GM19351 (cell line): Measurements from ENCODE around the gene AJM1.

ENCODE experiments used
- ATAC-seq: cut with Tn5 transposase; IDR thresholded peaks from one replicate; pipeline ENCODE4 v1.9.1; 2021; ENCODE audit warnings: mild to moderate bottlenecking, moderate library complexity; ENCODE audit not compliant: unreplicated experiment

AJM1 gene

DNA sequence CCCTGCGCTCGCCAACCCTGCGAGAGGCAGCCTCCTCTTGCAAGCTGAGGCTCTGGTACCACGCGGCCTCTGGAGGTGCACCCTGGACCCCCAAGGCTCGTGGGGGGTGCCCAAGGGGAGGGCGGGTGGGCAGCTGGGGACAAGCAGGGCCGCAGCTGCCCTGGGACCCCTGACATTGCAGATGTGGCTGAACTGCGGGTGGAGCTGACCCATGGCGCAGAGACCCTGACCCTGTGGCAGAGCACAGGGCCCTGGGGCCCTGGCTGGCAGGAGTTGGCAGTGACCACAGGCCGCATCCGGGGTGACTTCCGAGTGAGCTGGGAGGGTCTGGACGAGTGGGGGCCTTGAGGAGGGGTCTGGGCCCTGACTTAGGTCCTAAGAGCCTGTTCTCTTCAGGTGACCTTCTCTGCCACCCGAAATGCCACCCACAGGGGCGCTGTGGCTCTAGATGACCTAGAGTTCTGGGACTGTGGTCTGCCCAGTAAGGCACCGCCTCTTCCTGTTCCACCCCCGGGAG is 11.4 kb downstream of the AJM1 start:
- ATAC-seq = no peak

DNA sequence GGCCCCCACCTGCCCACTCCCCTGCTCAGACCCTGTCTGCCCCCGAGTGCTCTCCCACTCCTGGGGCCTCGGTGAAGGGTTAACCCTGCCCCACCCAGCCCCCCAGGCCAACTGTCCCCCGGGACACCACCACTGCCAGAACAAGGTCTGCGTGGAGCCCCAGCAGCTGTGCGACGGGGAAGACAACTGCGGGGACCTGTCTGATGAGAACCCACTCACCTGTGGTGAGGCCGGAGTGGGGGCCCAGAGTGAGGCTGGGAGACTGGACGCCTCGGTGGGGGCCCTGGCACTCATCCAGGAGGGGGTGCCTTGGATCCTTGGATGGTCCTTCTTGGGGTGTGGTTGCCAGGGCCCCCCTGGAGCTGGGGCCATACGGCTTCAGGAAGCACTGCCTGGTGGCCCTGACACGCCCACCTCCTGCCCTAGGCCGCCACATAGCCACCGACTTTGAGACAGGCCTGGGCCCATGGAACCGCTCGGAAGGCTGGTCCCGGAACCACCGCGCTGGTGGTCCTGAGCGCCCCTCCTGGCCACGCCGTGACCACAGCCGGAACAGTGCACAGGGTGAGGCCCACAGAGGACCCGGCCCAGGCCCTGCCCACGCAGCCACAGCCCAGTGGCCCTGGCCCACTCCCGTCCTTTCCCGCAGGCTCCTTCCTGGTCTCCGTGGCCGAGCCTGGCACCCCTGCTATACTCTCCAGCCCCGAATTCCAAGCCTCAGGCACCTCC is 12.0 kb downstream of the AJM1 start:
- ATAC-seq = no peak

DNA sequence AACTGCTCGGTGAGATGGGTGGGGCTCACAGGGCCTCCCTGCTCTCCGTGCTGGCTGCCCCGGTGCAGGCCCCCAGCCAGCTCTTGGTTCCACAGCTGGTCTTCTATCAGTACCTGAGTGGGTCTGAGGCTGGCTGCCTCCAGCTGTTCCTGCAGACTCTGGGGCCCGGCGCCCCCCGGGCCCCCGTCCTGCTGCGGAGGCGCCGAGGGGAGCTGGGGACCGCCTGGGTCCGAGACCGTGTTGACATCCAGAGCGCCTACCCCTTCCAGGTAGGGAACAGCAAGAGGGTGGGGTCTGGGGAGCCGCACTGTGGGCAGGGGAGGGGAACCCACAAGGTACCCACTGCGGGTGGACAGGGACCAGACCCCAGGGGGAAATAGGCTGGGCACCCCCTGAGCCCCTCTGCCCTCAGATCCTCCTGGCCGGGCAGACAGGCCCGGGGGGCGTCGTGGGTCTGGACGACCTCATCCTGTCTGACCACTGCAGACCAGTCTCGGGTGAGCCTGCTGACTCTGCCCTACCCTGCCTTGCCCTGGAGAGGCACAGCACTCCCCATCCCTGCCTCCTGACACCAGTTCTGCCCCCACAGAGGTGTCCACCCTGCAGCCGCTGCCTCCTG is 12.7 kb downstream of the AJM1 start:
- ATAC-seq = no peak

DNA sequence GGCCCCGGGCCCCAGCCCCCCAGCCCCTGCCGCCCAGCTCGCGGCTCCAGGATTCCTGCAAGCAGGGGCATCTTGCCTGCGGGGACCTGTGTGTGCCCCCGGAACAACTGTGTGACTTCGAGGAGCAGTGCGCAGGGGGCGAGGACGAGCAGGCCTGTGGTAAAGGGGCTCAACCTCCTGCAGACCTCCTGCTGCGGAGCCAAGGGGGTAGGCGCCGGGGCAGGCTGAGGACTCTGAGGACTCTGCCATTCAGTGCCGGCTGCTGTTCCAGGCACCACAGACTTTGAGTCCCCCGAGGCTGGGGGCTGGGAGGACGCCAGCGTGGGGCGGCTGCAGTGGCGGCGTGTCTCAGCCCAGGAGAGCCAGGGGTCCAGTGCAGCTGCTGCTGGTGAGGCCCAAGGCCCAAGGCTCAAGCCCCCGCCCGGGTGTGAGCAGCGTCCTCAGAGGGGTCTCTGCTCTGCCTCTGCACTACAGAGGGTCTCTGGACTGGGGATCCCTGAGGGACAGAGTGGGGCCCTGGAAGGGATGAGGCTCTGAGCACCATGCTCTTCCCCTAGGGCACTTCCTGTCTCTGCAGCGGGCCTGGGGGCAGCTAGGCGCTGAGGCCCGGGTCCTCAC is 13.3 kb downstream of the AJM1 start:
- no peak for ATAC-seq

DNA sequence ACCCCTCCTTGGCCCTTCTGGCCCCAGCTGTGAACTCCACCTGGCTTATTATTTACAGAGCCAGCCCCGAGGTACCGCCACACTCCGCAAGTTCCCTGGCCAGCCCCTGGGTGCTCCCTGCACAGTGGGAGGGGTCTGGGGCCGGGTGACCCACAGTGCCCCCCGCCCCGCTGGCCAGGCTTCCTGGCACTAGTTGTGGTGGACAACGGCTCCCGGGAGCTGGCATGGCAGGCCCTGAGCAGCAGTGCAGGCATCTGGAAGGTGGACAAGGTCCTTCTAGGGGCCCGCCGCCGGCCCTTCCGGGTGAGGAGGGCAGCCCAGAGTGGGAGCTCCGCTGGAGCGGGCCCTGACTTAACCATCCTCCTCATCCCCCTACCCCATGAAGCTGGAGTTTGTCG is 13.8 kb downstream of the AJM1 start:
- no peak for ATAC-seq

DNA sequence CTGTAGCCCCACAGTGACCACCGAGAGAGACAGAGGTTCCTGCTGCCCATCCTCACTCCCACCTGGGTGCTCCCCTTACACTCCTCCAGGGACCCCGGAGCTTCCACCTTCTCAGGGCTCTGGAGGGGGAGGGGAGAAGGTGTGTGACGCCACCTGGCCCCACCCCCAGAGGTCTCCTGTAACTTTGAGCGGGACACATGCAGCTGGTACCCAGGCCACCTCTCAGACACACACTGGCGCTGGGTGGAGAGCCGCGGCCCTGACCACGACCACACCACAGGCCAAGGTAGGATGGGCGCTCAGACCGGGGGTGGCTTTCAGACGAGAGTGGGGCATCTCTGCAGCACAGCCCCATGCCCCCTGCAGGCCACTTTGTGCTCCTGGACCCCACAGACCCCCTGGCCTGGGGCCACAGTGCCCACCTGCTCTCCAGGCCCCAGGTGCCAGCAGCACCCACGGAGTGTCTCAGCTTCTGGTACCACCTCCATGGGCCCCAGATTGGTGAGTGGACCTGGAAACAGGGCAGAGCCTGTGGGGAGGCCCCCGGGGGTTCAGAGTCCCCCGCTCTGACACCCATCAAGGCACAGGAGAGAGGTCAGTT is 14.4 kb downstream of the AJM1 start:
- no peak for ATAC-seq

DNA sequence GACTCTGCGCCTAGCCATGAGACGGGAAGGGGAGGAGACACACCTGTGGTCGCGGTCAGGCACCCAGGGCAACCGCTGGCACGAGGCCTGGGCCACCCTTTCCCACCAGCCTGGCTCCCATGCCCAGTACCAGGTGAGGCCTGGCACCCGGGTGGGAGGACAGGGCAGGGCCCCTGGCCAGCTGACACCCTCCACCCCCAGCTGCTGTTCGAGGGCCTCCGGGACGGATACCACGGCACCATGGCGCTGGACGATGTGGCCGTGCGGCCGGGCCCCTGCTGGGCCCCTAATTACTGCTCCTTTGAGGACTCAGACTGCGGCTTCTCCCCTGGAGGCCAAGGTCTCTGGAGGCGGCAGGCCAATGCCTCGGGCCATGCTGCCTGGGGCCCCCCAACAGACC is 14.9 kb downstream of the AJM1 start:
- ATAC-seq = no peak

DNA sequence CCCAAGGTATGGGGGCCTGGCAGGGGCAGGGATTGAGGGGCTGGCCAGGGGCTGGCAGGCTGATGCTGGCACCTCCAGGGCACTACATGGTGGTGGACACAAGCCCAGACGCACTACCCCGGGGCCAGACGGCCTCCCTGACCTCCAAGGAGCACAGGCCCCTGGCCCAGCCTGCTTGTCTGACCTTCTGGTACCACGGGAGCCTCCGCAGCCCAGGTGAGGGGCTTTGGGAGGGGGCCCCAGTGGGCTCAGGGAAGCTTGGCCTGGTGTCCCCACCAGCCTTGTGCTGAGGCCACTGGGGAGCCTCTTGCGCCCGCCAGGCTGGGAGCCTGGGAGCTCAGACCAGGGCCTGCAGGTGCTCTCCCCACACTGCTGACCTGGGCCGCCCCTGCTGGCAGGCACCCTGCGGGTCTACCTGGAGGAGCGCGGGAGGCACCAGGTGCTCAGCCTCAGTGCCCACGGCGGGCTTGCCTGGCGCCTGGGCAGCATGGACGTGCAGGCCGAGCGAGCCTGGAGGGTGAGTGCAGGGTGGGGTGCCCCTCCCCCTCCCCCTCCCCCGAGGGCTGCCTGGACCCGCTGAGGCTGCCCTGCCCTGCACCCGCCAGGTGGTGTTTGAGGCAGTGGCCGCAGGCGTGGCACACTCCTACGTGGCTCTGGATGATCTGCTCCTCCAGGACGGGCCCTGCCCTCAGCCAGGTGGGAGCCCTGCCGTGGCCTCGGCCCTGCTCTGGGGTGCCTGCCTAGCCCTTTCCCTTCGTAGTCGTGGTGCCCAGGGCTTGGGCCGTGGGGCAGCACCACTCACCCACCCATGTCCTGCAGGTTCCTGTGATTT is 15.5 kb downstream of the AJM1 start:
- ATAC-seq = no peak

DNA sequence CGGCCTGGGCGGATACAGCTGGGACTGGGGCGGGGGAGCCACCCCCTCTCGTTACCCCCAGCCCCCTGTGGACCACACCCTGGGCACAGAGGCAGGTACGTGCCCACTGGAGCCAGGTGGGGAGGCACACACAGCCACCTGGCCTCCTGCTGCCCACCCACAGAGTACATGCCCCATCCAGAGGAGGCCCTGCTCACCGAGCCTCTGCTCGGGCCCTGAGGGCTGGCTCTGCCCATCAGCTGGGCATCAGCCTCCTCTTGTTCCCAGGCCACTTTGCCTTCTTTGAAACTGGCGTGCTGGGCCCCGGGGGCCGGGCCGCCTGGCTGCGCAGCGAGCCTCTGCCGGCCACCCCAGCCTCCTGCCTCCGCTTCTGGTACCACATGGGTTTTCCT is 16.2 kb downstream of the AJM1 start:
- ATAC-seq = no peak

DNA sequence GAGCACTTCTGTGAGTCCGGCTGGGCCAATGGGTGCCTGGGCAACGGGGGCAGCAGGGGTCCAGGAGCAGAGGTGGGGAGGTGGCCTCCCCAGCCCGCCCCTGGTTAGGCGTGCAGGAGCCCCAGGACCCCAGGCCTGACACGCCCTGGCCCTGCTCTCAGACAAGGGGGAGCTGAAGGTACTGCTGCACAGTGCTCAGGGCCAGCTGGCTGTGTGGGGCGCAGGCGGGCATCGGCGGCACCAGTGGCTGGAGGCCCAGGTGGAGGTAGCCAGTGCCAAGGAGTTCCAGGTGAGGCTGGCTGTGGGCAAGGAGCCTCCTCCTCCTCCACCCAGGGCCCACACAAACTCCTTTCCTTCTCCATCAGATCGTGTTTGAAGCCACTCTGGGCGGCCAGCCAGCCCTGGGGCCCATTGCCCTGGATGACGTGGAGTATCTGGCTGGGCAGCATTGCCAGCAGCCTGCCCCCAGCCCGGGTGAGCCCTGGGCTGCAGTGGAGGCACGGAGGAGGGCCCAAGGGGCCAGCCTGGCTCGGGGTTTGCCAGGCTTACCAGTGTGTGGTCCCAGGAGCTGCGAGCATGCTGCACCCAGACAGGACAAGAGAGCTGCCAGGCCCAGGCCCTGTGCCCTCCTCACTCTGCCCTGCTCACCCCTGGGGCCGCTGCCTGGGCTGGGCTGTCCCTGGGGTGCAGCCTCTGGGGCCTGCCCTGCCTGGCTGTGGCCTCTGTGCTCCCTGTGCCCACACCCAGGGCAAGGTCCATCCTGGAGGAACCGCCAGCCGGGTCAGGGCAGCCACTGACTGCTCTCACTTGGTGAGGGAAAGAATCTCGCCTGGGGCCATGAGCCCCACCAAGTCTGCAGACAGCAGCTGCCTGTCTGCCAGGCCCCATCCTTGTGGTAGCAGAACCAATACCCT is 16.8 kb downstream of the AJM1 start:
- ATAC-seq = no peak

DNA sequence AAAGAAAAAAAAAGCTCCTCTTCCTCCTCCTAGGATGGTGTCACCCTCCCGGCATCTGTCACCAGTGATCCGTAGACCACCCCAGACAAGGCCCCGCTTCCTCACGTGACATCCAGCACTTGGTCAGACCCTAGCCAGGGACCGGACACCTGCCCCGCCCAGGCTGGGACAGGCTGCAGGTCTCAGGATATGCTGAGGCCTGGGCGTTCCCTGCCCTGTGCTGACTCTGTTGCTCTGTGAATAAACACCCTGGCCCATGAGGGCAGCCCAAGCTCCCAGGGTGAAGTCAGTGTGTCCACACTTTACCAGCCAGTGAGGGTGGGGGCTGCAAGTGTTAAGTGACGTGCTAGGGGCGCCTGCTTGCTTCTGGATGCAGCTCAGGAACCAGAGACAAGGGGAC is 18.3 kb downstream of the AJM1 start:
- no peak for ATAC-seq

DNA sequence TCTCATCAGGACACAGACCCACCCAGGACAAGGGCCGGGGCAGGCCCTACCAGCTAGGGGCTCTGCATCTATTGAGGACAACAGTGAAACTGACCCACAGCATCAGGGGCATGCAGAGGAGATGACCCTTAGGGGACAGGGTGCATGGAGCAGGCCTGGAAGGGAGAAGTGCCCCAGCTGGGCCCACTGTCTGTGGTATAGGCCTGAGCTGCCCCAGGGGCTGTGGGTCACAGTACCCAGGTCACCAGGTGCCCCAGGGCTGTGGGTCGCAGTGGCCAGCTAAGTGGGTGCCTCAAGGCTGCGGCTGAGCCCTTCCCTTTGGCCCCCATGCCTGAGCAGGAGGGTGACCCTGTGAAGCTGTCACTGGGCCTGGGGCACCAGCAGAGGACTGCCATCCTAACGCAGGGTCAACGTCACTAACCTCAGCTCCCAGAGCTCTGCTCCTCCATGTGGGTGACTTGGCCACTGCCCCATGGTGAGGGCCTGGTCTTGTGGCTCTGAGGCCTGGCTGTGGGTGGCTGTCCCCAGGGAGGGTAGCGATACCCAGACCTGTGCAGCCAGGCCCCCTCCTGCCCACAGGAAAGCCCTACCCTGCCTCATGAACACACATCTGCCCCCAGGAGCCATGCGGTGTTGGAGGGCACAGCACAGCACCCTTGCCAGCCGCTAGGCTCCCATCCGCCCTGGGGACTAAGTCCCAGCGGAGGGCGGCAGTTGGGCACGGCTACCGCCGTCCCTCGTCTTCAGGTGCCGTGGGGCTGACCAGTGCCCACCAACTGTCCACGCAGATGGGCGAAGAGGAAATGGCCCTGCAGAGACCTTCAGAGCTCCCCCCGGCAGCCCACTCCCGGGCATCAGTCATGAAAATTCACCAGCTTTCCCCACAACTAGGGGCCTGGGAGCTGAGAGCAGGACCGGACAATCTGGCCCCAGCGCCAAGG is 18.9 kb downstream of the AJM1 start:
- no peak for ATAC-seq

DNA sequence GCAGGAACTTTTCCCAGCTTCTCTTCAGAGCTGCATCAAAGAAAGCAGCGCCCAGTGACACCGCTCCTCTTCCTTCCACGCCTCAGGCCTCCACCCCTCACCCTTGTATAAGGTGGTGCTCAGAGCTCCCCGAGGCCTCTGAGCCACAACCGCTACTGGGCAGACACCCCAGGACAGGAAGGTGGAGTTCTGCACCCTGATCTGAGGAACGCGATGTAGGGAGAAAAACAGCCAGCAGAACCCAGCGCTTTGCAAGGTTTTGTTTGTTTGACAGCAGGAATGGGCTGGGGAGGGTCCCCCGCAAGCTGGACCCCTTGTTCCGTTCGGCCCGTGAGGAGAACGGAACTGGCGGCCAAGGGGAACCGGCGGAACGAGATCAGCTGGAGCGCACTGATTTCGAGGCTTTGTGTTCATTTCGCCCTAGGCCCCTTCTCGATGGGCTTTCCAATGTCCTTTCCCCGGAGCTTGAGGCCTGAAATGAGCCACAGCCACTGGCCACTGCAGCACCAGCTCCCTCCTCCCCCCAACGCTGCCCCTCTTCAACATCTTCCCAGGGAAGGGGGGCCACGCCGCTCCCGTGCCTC is 19.7 kb downstream of the AJM1 start:
- ATAC-seq = no peak

DNA sequence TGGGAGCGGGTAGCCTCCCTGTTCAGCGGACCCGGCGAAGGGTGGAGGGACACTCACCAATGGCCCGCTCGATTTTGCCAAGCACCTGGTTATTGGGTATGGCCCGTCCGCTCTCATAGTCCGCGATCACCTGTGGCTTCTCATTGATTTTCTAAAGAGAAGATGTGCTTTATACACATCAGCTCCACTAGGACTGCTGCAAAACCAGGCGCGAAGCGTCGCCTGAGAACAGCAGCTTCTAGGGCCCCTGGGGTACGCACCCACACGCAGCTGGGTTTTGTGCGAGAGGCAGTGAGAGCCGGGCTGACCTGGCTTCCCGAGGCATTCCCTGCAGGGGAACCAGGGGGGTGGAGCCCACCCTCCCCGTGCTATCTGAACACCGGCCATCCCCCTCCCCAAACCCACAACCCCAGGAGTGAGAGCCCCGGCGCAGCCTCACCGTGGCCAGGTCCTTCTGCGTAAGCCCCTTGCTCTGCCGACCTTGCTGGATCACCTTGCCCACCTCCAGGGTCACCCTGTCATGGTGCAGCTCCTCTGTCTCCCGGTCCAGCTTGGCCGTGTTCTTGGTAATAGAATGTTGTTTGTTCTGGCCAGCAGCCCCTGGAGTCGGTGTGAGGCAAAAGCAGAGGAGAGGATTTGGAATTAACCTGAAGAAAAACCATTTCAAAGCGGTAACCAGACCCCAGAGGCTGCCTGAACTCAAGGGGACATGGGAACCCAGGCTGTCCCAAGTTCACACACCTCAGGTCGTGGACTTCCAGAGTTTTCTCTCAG is 20.8 kb downstream of the AJM1 start:
- ATAC-seq = no peak

DNA sequence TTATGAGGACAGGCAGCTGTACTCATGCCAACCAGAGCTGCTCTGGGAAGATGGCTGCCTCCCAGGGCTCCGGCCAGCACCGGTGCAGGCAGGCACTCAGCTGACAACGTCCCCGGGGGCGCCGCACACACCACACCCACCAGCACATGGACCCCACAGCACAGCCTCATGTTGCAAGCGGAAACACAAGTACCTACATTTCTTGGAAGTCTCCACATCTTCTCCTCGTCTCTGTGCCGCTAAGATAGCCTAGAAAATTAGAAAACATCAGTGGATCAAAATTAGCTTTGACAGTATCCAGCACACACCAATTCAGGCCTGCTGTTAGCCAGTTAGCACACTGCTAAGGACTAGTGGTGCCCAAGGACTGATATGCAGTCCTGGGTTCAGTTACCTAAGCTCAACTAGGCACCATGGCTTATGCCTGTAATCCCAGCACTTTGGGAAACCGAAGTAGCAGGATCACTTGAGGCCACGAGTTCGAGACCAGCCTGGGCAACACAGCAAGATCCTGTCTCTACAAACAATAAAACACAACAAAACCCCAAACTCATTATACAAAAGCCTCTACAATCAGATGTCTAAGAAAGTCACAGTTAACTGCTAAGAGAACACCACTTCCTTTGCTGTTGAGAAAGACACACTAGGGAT is 21.5 kb downstream of the AJM1 start:
- no peak for ATAC-seq

DNA sequence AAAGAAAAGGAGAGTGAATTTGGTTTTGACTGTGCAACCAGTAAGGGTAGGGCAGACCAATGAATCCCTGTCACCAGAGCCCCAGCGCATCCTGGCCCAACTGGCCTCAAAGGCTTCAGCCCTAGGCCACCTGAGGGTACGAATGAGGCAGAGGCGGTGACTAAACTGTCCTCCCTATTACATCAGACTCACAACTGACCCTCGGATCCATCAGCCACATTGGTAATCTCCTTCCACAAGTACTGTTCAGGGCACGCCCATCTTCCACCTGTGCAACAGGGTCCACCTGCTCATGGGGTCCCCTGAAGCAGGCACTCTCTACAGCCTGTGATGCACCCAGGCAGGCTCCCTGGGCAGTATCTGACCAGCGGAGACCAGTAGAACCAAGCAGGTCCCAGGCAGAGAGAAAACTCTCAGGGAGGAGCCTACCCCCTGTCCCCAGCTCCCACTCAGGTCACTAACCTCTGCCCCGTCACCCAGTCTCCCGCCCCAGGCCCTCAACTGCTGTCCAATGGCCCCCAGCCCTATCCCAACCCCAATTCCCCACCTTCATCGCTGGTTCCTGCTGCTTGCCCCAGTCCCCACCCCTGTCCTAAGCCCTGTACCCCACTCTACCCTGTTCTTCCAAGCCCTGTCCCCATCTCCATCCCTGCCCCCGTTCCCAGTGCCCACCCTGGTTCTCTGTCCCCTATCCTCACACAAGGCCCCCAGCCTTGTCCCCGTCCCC is 22.9 kb downstream of the AJM1 start:
- ATAC-seq = no peak

DNA sequence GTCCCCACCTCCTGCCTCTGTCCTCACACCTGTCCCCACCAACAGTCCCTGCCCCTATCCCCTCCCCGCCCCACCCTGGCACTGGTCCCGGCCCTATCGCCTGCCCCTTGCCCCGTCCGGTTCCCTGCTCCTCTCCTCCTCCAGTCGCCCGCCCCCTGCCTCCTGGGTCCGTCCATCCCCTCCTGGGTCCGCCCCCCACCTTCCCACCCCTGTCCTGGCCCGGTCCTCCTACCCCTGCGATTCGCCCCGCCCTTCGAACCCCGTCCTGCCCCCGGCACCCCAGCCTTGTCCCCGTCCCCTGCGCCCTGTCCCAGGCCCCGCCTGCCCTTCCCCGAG is 23.5 kb downstream of the AJM1 start:
- ATAC-seq = peak; percentile 17
